Panc1 (cell line): ENCODE measurements around the gene GAPVD1.

Experiments
- TCF7L2 ChIP-seq: IDR thresholded peaks from 2 replicates; pipeline ENCODE4 v1.6.1; 2011; ENCODE audit warnings: mild to moderate bottlenecking, low read depth, low read length, inconsistent platforms
- TF ChIP-seq, protein P1 (sequence below): fragments of 450-650 bp; IDR thresholded peaks from 2 replicates; pipeline ENCODE4 v1.5.1; 2017; ENCODE audit warnings: mild to moderate bottlenecking

GRCh38 chr9:125411171-125411756, 149.6 kb downstream of the GAPVD1 start:
- TF ChIP-seq, protein P1, sequence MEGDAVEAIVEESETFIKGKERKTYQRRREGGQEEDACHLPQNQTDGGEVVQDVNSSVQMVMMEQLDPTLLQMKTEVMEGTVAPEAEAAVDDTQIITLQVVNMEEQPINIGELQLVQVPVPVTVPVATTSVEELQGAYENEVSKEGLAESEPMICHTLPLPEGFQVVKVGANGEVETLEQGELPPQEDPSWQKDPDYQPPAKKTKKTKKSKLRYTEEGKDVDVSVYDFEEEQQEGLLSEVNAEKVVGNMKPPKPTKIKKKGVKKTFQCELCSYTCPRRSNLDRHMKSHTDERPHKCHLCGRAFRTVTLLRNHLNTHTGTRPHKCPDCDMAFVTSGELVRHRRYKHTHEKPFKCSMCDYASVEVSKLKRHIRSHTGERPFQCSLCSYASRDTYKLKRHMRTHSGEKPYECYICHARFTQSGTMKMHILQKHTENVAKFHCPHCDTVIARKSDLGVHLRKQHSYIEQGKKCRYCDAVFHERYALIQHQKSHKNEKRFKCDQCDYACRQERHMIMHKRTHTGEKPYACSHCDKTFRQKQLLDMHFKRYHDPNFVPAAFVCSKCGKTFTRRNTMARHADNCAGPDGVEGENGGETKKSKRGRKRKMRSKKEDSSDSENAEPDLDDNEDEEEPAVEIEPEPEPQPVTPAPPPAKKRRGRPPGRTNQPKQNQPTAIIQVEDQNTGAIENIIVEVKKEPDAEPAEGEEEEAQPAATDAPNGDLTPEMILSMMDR, result no peak
- no peak for TF ChIP-seq TCF7L2
